Panc1 (cell line): ENCODE data around the gene SNTG2. TPM values are rescaled to one million over a fixed set of nuclear protein-coding genes. Genes with fewer than 3 reads are reported as not detected.

Source experiments
- ATAC-seq: fragments of 200-7000 bp; cut with Tn5 transposase; 2 replicates; pipeline ENCODE4 v1.9.1; 2020; ENCODE audit warnings: mild to moderate bottlenecking, moderate library complexity
- BruUV-seq: library from RNA; stranded (reverse); fragments of 400-500 nt; replicated peaks from 2 replicates; lab custom pipeline; 2021; lab: Mats Ljungman, UMichigan
- CTCF ChIA-PET: fragments of 300-600 bp; sonication (Branson Sonifier 250); formaldehyde crosslinking; loops from one replicate; lab custom pipeline; 2022; ENCODE audit warnings: antibody characterized with exemption; lab: Charles Lee
- POLR2A ChIA-PET: fragments of 300-600 bp; sonication (Branson Sonifier 250); formaldehyde crosslinking; loops from one replicate; lab custom pipeline; 2022; ENCODE audit warnings: antibody characterized with exemption; lab: Charles Lee
- DNase-seq: peaks from one replicate; pipeline ENCODE4 v3.0.0-alpha.2; 2010; ENCODE audit warnings: low read depth, low spot score
- H3K27ac ChIP-seq: 2 replicates; pipeline ENCODE4 v1.5.1; 2011; ENCODE audit warnings: mild to moderate bottlenecking, low read length, inconsistent platforms
- H3K27me3 ChIP-seq: fragments of 200-500 bp; sonication (Bioruptor generic); 2 replicates; pipeline ENCODE4 v1.6.0; 2014; ENCODE audit warnings: low read length, inconsistent platforms; ENCODE audit not compliant: control insufficient read depth, insufficient read depth
- H3K36me3 ChIP-seq: fragments of 200-500 bp; sonication (Bioruptor generic); 2 replicates; pipeline ENCODE4 v1.5.1; 2014; ENCODE audit warnings: inconsistent platforms, mild to moderate bottlenecking, low read length, moderate library complexity; ENCODE audit not compliant: control insufficient read depth, insufficient read depth
- H3K4me1 ChIP-seq: 2 replicates; pipeline ENCODE4 v1.5.1; 2011; ENCODE audit warnings: inconsistent platforms, mild to moderate bottlenecking, low read length, moderate library complexity; ENCODE audit not compliant: control insufficient read depth, insufficient read depth
- H3K4me3 ChIP-seq, 2 experiments: 2 replicates each; pipeline ENCODE4 v1.5.1; 2011 to 2012; ENCODE audit warnings: low read depth in 2 of 2, low read length in 2 of 2, mild to moderate bottlenecking in 2 of 2, inconsistent platforms in 1 of 2, moderate library complexity in 1 of 2
- H3K9me3 ChIP-seq: fragments of 200-500 bp; sonication (Bioruptor generic); 2 replicates; pipeline ENCODE4 v1.5.1; 2014; ENCODE audit warnings: low read depth, mild to moderate bottlenecking, inconsistent platforms, low read length, moderate library complexity; ENCODE audit not compliant: control insufficient read depth, insufficient read depth
- POLR2AphosphoS5 ChIP-seq: IDR thresholded peaks from 2 replicates; pipeline ENCODE4 v1.6.1; 2012; ENCODE audit warnings: mild to moderate bottlenecking, low read depth, low read length, moderate library complexity
- SIN3A ChIP-seq: IDR thresholded peaks from 2 replicates; pipeline ENCODE4 v1.6.1; 2012; ENCODE audit warnings: low read depth, mild to moderate bottlenecking, low read length, moderate library complexity, borderline replicate concordance; ENCODE audit not compliant: insufficient read depth
- TCF7L2 ChIP-seq: IDR thresholded peaks from 2 replicates; pipeline ENCODE4 v1.6.1; 2011; ENCODE audit warnings: mild to moderate bottlenecking, low read depth, low read length, inconsistent platforms
- in situ Hi-C: cut with HindIII; loops from 2 replicates; pipeline ENCODE4 v1.10.0; 2016; ENCODE audit warnings: low sequenced_read_pairs, low pct_unique_long_range_greater_than_20kb
- intact Hi-C: fragments of 100-400 bp; cut with micrococcal nuclease; formaldehyde crosslinking; loops from one replicate; pipeline ENCODE4 v1.10.0; 2022; ENCODE audit not compliant: unreplicated experiment
- total RNA-seq: library from RNA; stranded (reverse); gene quantifications from one replicate; pipeline ENCODE4 v1.2.1, GENCODE V29; 2021; ENCODE audit not compliant: unreplicated experiment
- TF ChIP-seq, protein P1 (sequence below), 2 experiments: IDR thresholded peaks; 2 replicates each; pipeline ENCODE4 v1.6.1; 2011 to 2012; ENCODE audit warnings: low read depth in 2 of 2, control low read depth in 1 of 2, low read length in 1 of 2, mild to moderate bottlenecking in 1 of 2, moderate library complexity in 1 of 2; ENCODE audit not compliant: insufficient read depth in 1 of 2
- TF ChIP-seq, protein P2 (sequence below): fragments of 450-650 bp; IDR thresholded peaks from 2 replicates; pipeline ENCODE4 v1.5.1; 2017; ENCODE audit warnings: mild to moderate bottlenecking

Gene SNTG2
- total RNA-seq, 1 experiment from 2014 or later: not detected

GRCh38 chr2:1237783-1238182 is 287.1 kb downstream of the SNTG2 start:
- Histone ChIP-seq H3K4me1 (no peaks in the 10 kb centered on the region; the same call in 1 of the 2 replicates), H3K4me3 (no peak overlapping the region), H3K27me3 (no peaks in the 10 kb centered on the region; the same call in 1 of the 2 replicates), H3K9me3 (no peaks in the 10 kb centered on the region), H3K36me3 (no peaks in the 10 kb centered on the region), H3K27ac (no peak overlapping the region)
- intact Hi-C loops: no loop called here
- no peak for DNase-seq
- in situ Hi-C loops: no loop called here
- CTCF ChIA-PET: no interaction called here
- TF ChIP-seq, protein P1, sequence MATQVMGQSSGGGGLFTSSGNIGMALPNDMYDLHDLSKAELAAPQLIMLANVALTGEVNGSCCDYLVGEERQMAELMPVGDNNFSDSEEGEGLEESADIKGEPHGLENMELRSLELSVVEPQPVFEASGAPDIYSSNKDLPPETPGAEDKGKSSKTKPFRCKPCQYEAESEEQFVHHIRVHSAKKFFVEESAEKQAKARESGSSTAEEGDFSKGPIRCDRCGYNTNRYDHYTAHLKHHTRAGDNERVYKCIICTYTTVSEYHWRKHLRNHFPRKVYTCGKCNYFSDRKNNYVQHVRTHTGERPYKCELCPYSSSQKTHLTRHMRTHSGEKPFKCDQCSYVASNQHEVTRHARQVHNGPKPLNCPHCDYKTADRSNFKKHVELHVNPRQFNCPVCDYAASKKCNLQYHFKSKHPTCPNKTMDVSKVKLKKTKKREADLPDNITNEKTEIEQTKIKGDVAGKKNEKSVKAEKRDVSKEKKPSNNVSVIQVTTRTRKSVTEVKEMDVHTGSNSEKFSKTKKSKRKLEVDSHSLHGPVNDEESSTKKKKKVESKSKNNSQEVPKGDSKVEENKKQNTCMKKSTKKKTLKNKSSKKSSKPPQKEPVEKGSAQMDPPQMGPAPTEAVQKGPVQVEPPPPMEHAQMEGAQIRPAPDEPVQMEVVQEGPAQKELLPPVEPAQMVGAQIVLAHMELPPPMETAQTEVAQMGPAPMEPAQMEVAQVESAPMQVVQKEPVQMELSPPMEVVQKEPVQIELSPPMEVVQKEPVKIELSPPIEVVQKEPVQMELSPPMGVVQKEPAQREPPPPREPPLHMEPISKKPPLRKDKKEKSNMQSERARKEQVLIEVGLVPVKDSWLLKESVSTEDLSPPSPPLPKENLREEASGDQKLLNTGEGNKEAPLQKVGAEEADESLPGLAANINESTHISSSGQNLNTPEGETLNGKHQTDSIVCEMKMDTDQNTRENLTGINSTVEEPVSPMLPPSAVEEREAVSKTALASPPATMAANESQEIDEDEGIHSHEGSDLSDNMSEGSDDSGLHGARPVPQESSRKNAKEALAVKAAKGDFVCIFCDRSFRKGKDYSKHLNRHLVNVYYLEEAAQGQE (IDR thresholded peaks at IDR 0.05; ENCODE audit: insufficient read depth in 1 of 2, low read depth in 2 of 2, low read length in 1 of 2): no peak
- TF ChIP-seq POLR2AphosphoS5 (no peak), SIN3A (no peak), TCF7L2 (no peak)
- TF ChIP-seq, protein P2, sequence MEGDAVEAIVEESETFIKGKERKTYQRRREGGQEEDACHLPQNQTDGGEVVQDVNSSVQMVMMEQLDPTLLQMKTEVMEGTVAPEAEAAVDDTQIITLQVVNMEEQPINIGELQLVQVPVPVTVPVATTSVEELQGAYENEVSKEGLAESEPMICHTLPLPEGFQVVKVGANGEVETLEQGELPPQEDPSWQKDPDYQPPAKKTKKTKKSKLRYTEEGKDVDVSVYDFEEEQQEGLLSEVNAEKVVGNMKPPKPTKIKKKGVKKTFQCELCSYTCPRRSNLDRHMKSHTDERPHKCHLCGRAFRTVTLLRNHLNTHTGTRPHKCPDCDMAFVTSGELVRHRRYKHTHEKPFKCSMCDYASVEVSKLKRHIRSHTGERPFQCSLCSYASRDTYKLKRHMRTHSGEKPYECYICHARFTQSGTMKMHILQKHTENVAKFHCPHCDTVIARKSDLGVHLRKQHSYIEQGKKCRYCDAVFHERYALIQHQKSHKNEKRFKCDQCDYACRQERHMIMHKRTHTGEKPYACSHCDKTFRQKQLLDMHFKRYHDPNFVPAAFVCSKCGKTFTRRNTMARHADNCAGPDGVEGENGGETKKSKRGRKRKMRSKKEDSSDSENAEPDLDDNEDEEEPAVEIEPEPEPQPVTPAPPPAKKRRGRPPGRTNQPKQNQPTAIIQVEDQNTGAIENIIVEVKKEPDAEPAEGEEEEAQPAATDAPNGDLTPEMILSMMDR: no peak
- no TSS peak for BruUV-seq
- no peak for ATAC-seq
- POLR2A ChIA-PET: no interaction called here

DNA sequence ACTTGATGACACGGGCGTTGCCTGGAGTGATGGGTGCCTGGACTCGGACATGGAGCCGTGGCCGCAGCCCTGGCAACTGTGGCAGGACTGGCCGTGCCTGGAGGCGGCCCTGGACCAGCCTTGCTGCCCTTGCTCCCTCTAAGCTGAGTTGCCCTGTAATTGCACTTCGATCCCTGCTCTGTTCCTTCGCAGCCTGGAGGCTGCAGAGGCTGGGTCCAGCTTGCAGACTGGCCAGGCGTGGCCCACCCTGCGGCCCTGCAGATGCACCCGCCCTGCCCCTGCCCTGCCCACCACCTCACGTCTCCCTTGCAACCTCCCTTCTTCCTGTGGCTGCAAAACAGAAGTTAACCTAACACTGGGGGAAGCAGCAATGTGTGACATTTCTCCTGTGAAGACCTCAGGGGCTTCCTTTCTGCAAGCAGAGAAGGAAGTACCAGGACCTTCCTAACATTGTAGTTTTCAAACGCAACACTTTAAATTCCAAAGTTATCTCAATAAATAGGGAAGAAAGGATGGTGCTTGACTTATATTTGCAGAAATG is 288.0 kb downstream of the SNTG2 start:
- TF ChIP-seq, protein P1 (IDR thresholded peaks at IDR 0.05; ENCODE audit: insufficient read depth in 1 of 2, low read depth in 2 of 2, low read length in 1 of 2): no peak
- TF ChIP-seq SIN3A (no peak), POLR2AphosphoS5 (no peak), TCF7L2 (no peak)
- ChIA-PET CTCF (no interaction called here), POLR2A (no interaction called here)
- Histone ChIP-seq H3K4me1 (no peaks in the 10 kb centered on the region; the same call in 1 of the 2 replicates), H3K27ac (no peak overlapping the region), H3K36me3 (no peaks in the 10 kb centered on the region), H3K4me3 (no peak overlapping the region), H3K9me3 (no peaks in the 10 kb centered on the region), H3K27me3 (no peaks in the 10 kb centered on the region; the same call in 1 of the 2 replicates)
- in situ Hi-C loops (no loop called here), intact Hi-C loops (no loop called here)
- DNase-seq (no peak), ATAC-seq (no peak)
- no TSS peak for BruUV-seq
